AG09319 (cell line): ENCODE measurements around the gene CADM1.

Source experiments
- DNase-seq: peaks from one replicate; pipeline ENCODE4 v3.0.0-alpha.2; 2010; ENCODE audit warnings: low read depth; ENCODE audit errors: extremely low read depth
- TF ChIP-seq, protein P1 (sequence below): IDR thresholded peaks from 2 replicates; pipeline ENCODE4 v1.5.1; 2011; ENCODE audit warnings: low read depth, mild to moderate bottlenecking, inconsistent platforms, low read length, moderate library complexity

Gene CADM1

DNA sequence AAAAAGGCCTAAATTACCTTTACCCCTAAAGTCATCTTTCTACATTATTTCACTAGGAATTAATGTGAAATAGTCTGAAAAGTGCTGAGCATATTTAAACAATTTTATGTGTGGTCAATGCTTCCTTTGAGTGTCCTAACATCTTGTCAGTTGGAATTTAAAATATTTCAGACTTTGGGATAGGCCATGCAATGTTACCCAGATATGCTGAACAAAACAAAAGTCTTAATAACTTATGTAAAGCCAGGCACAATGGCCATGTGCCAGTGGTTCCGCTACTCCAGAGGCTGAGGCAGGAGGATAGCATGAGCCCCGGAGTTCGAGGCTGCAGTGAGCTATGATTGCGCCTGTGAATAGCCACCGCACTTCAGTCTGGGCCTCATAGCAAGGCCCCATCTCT is 137.4 kb downstream of the CADM1 start:
- no peak for DNase-seq
- TF ChIP-seq, protein P1, sequence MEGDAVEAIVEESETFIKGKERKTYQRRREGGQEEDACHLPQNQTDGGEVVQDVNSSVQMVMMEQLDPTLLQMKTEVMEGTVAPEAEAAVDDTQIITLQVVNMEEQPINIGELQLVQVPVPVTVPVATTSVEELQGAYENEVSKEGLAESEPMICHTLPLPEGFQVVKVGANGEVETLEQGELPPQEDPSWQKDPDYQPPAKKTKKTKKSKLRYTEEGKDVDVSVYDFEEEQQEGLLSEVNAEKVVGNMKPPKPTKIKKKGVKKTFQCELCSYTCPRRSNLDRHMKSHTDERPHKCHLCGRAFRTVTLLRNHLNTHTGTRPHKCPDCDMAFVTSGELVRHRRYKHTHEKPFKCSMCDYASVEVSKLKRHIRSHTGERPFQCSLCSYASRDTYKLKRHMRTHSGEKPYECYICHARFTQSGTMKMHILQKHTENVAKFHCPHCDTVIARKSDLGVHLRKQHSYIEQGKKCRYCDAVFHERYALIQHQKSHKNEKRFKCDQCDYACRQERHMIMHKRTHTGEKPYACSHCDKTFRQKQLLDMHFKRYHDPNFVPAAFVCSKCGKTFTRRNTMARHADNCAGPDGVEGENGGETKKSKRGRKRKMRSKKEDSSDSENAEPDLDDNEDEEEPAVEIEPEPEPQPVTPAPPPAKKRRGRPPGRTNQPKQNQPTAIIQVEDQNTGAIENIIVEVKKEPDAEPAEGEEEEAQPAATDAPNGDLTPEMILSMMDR = no peak

- DNase-seq = no peak
- TF ChIP-seq, protein P1 = no peak
Measured at GRCh38 chr11:115365907-115366306, 138.3 kb downstream of the CADM1 start.

DNA sequence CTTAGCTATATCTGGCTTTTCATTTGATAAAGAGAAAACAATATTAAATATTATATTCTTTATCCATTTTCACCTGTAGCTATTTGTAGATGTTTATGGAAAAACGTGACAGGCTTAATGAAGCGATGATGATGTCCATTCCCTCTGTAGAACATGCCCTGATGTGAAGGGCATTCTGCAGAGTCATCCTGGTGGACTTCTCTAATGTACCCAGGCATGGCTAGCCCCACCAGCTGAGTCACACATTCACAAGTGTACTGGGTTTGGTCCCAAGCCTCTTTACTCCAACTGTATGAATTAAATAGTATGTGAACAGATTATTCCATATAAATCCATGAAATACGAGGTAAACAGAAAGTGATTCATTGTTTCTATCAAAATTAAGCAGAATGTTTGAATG is 139.3 kb downstream of the CADM1 start:
- TF ChIP-seq, protein P1 = no peak
- DNase-seq = no peak

GRCh38 chr11:115363921-115364320 is 140.3 kb downstream of the CADM1 start:
- TF ChIP-seq, protein P1 = no peak

GRCh38 chr11:115363426-115363825 is 140.8 kb downstream of the CADM1 start:
- TF ChIP-seq, protein P1 = no peak

More at GRCh38 chr11:115363921-115364320, 140.3 kb downstream of the CADM1 start:
- no peak for DNase-seq

DNA sequence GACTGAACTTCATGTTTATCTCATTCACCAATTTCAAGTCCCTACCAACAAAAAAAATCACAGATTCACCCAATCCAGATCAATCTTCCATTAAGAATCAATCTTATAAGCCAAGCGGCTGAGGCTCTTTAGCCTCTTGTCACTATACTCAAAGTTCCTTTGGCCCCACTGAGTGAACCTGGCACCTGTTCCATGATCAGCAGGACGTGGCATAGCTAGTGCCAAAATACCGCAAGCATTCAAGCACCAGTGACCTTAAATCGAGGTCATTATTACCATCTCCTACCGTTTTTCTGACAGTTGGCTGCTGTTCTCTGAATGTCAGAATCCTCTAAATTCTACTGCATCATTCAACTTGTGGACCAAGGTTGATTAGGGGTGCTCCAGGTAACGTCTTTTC is 141.2 kb downstream of the CADM1 start:
- DNase-seq = no peak
- TF ChIP-seq, protein P1 = no peak

More at GRCh38 chr11:115363426-115363825, 140.8 kb downstream of the CADM1 start:
- DNase-seq = no peak

DNA sequence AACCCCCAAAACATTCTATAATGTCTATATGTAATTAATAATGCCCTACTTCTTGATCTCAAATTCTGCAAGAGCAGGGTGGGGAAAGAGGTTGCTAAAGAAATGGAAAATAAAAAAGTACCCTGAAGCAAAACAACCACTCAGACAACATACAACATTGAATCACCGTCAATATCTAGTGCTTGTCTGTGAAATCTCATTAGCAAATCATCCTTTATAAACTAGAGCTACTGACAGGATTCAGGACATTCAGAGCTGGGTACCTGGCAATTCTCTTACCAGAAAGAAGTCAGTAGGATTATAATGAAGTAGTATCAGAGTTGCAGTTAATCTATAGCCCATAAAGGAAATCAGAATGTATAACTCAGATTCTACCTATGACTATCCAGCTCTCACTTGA is 143.2 kb downstream of the CADM1 start:
- no peak for DNase-seq
- TF ChIP-seq, protein P1 = no peak
